GM18858 (cell line): Measurements from ENCODE around the gene GPR162.

ENCODE experiments used
- ATAC-seq: cut with Tn5 transposase; IDR thresholded peaks from one replicate; pipeline ENCODE4 v1.9.1; 2021; ENCODE audit not compliant: unreplicated experiment

The GPR162 gene, protein sequence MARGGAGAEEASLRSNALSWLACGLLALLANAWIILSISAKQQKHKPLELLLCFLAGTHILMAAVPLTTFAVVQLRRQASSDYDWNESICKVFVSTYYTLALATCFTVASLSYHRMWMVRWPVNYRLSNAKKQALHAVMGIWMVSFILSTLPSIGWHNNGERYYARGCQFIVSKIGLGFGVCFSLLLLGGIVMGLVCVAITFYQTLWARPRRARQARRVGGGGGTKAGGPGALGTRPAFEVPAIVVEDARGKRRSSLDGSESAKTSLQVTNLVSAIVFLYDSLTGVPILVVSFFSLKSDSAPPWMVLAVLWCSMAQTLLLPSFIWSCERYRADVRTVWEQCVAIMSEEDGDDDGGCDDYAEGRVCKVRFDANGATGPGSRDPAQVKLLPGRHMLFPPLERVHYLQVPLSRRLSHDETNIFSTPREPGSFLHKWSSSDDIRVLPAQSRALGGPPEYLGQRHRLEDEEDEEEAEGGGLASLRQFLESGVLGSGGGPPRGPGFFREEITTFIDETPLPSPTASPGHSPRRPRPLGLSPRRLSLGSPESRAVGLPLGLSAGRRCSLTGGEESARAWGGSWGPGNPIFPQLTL

DNA sequence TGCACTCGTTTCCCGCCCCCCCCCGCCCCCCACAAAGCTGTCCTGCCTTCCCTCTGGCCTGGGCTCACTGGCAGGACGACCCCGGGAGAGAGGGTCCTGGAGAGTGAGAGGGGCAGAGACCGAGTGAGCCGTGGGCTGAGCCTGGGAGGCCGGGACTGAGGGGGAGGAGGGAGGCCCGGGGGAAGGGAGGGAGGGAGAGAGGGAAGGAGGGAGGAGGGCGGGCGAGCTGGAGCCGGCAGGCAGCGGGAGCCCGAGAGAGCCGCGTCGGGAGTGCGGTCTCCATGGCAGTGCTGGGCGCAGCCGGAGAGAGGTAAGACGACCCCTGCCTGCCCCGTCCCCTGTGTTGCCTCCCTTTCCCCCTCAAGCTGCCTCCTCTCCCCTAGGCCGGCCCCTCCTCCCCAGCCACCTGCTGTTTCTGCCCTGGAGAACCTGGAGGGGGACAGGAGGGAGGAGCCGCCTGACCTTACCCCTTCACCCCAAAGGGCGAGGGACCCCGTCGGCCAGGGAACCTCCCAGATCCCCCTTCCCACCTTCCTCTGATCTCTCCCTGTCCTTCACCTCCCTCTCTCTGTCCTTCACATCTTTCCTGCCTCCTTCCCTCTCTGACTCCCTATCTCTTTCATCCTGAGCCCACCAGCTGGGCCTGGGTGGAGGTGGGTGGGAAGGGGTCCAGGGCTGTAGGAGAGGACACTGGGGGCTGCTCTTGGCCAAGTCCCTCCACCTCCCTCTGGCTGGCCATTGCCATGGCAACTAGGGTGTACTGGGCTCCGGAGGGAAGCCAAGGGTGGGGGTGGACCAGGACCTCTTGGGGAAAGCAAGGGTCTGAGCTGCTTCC, at the start of gene GPR162:
Gene GPR162, plus strand, starts transcription at position 231 of the 835 bp plus-strand sequence. CDS start 2,078 bp downstream, outside the sequence.
- no peak for ATAC-seq

DNA sequence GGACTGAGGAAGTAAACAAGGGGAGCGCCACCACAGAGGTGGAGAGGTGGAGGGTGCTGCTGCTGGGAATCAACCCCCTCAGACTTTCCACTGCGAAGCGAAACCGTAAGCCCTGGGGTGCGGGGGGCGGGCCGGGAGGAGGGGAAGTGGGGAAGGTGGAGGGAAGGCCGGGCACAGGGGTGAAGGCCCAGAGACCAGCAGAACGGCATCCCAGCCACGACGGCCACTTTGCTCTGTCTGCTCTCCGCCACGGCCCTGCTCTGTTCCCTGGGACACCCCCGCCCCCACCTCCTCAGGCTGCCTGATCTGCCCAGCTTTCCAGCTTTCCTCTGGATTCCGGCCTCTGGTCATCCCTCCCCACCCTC, 49.3 kb upstream of the GPR162 start, which contains the start of gene LAG3:
Gene LAG3, plus strand, starts transcription at position 190 of the 365 bp plus-strand sequence. CDS start 333 bp downstream, outside the sequence.
- ATAC-seq, result no peak

DNA sequence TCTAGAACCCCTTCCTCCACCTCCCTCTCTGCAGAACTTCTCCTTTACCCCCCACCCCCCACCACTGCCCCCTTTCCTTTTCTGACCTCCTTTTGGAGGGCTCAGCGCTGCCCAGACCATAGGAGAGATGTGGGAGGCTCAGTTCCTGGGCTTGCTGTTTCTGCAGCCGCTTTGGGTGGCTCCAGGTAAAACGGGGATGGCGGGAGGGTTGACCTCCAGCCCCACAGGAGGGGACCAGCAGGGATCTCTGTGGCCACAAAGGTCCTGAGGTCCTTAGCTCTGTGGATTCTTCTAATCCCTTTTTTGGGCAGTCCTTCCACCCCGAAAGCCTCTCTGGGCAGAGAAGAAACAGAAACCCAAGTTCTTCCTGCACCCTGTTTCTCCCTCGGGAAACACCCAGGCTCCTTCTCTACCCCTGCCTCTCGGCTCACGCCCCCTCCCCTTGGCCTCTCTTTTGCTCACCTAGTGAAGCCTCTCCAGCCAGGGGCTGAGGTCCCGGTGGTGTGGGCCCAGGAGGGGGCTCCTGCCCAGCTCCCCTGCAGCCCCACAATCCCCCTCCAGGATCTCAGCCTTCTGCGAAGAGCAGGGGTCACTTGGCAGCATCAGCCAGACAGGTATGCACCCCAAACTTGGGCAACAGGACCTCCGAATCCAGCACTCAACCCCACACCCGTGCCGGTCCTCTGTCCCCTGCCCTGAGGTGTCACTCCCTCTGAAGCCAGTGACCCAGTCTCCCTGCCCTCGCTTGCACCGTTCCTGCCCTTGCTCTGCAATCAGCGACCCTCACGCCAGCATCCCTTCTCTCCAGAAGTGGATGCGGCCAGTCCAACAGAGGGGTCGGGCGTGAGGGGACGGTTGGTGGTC, 48.7 kb upstream of the GPR162 start:
- no peak for ATAC-seq

GRCh38 chr12:6773590-6774351, 47.9 kb upstream of the GPR162 start:
- ATAC-seq, result no peak

GRCh38 chr12:6774499-6775062, 47.0 kb upstream of the GPR162 start:
- no peak for ATAC-seq

DNA sequence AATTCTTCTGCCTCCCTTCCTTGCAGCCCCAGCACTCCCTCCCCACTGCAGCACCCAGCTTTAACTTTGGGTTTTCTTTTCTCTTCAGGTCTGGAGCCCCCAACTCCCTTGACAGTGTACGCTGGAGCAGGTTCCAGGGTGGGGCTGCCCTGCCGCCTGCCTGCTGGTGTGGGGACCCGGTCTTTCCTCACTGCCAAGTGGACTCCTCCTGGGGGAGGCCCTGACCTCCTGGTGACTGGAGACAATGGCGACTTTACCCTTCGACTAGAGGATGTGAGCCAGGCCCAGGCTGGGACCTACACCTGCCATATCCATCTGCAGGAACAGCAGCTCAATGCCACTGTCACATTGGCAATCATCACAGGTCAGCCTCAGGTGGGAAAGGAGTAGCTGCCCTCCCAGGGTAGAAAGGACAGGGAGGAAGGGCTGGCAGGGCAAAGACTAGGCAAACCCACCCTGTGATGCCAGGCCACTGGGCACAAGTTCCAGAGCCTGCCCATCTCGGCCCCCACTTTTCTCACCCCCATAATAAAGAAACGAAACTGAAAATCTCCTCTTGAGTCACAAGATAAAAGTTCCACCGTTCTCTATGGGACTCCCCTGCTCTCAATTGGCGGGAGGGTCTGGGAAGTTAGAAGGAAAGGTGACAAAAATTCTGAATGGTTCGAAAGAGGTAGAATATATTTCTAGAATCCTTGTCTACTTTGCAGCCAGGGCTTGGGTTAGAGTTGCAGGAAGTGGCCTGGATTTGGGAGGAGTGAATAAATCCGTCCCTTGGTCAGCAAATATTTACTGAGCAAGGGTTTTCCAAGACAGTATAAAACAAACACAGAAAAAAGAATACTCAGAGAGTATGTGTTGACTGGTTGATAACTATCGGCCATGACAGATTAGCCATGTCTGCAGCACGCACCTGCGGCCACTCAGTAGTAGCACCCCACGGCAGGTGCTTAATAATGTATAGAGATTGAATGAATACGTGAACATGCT, 46.1 kb upstream of the GPR162 start:
- no peak for ATAC-seq

DNA sequence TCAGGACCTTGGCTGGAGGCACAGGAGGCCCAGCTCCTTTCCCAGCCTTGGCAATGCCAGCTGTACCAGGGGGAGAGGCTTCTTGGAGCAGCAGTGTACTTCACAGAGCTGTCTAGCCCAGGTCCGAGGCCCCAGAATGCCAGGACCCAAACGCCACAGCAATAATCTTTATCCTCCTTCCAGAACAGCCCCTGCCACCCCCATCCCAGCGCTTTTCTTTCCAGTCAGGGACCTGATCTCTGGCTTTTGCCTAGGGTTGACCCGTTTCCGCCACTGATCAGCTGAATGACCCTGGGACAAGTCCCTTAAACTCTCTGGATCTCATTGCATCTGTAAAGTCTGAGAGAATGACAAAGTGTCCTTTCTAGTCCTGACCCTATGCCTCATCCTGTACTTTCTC, 44.2 kb upstream of the GPR162 start:
- ATAC-seq, result no peak

DNA sequence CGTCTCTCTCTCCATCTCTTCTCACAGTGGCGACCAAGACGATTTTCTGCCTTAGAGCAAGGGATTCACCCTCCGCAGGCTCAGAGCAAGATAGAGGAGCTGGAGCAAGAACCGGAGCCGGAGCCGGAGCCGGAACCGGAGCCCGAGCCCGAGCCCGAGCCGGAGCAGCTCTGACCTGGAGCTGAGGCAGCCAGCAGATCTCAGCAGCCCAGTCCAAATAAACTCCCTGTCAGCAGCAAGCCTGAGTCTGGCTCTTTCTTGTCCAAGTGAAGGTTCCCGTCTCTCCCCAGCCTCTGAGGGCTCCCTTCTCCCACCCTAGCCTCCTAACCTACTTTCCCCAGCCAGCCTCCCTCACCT, 43.4 kb upstream of the GPR162 start:
- ATAC-seq, result no peak

DNA sequence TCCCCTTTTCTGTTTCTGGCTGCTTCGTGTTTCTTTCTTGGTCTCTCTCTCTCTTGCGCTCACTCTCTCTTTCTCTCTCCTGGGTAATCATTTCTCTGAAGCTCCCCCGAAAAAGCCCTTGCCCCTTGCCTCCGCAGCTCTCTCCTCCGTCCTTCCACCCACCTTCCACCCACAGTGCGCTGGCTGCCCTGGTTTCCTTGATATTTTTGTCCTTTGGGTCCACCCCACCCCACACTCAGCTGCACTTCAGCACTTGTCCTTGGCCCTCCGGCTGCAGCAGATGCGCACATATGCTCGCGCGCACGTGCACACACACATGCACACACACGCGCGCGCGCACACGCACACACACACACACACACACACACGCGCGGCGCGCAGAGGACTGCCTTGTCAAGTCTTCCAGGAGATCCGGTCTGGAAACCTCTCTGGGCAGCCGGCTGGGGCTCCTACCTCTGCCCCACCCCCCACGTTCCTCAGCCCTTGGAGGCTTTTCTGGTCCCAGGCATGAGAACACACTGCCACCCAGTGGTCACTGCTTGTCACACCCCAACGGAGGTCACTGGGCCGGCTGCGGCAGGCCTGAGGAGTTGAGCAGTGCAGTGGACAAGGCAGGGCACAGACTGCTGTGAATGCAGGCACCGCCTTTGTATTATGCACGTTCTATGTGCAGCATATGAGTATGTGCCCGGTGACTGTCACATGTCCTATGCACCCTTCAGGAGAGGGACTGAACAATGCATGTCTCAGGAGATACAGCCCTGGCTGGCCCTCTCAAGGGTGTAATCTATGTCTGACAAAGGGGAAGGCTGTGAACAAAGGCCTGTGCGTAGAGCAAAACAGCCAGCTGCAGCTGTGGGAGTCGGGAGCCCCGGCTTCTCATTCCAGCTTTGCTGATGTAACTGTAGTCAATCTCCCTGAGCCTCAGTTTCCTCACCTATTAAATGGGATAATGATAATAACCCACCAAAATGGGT, 42.8 kb upstream of the GPR162 start:
- ATAC-seq, result no peak

DNA sequence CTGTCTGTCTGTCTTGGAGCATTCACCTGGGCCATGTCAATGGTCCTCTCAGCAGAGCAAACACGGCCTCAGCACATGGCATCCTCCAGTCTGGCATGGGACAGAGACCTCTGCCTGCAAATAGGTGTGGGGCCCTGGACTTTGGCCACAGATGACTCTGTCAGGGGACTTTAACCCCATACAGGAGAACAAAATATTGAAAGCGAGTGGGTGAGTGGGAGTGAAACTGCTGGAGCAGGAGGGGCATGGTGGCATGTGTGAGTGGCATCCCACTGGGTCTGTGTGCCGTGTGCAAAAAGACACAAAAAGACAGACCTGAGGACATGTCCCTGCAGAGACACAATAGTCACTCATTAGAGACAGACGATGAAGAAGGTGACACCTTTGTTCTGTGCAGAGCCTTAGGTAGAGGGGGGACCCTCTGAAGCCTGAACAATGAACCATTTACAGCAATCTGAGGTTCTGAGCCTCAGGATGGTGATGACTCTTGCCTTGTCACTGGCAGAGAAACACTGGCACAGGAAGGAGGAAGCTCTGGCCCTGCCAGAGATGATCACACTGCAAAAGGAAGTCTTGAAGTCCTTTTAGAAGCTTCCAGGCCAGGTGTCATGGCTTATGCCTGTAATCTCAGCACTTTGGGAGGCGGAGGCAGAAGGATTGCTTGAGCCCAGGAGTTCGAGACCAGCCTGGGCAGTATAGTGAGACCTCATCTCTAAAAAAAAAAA, 41.8 kb upstream of the GPR162 start:
- ATAC-seq, result no peak

DNA sequence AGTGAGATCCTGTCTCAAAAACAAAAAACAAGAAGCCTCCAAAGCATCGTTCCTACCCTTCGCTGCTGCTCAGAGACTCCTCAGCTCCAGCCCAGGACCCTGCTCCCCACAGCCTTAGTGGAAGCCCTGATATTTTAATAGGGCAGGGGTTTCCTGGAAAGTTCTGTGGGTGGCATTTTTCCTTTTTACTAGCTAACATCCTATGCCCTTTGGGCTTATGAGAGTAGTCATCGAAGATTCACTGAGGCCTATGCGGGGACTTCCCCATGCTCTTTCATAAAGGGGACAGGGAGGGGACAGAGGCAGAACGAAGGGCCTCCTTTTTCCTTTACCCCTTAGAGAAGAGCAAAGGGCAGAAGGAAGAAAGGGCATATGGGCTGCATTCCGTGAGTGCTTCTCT, 41.0 kb upstream of the GPR162 start:
- no peak for ATAC-seq

GRCh38 chr12:6782119-6782518, 39.5 kb upstream of the GPR162 start:
- ATAC-seq, result no peak

DNA sequence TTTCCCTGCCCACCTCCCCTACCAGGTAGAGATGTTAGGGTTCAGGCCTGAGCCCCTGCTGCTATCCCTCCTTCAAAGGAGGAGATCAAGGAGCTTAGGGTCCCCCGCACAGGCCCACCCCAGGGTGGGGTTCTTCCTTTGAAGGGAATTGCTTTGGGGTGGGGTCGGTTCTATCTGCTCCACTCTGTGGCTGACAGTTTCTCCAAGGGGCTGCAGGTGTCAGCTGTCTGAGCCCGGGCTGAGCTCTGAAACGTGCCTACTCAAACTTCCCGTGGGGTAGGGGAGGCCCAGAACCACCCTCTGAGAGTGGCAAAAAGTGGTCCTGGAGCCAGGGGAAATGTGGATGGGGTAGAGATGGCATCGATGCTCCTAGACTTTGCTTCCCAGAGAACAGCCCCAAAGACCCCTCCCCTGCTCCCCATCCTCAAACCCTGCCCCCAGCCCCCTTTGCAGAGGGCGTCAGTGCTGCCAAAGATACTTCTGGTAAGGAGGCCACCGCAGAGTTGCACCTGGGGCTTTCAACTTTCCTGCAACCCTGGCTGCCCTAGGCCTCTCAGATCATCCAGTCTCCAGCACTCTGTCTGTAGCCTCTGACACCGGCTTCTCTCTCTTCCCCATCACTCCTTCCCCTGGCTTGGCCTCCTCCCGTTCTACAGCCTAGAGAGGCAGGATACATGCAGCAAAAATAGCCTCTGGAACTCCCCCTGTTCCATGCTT, 38.6 kb upstream of the GPR162 start:
- no peak for ATAC-seq

- no peak for ATAC-seq
Observed at GRCh38 chr12:6783828-6784227, 37.8 kb upstream of the GPR162 start.

GRCh38 chr12:6784296-6784695, 37.3 kb upstream of the GPR162 start:
- ATAC-seq, result no peak

DNA sequence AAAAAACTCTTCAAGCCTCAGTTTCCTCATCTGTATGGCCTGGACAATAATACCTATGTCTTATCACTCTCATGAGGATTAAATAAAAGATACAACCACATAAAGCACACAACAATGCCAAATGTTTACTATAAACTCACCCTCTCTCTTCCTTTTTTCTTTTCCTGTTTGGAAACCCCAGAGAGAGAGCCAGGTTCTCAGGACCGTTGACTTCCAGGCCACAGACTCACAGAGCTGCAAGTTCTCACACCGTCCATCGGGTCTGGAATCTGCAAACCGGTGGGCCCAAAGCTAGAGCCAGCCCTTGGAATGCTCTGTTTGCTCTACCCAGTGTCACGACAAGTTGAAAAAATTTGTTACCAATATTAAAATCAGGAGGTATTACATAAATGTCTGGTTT, 36.9 kb upstream of the GPR162 start:
- ATAC-seq, result no peak
